NCI-H146 (cell line): ENCODE results near the gene UCK2.

ENCODE experiments used
- DNase-seq: peaks from one replicate; lab custom pipeline; 2025; lab: John Stamatoyannopoulos, UW

The UCK2 gene

DNA sequence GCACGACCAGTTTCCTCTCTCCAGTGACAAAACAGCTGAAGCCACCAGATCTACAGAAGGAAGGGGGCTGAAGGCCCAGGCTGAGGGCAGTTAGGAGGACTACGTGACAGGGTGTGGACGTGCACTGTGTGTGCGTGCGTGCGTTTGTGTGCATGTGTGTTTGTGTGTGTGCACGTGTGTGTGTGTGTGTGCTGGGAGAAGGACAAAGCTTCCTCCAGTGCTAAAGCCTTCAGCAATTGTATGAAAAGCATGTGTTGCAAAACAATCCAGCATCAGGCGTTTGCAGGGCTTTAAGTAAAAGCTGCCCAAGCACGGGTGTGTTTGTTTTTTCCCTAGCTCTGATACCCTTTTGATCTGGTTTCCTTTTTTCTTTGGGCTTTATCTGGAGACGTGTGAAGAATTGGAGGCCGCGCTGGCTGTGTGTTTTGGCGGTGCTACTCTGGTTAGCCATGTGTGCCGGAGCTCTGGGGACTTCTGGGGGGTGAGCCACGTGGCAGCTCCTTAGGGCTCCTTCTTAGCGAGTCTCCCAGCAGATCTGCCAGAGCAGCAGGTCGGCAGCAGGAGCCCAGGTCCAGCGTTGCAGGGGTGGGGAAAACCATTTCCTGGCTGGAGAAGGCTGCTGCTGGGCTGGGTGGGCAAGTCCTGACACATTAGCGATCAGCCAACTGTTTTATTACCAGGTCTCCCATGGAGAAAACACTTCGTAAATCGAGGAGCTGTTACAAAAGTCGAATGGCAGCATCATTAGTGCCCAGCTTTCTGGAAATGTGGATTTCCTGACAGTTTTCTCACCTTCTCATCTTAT lies 73.4 kb downstream of the UCK2 start:
- DNase-seq = peak; percentile 36

DNA sequence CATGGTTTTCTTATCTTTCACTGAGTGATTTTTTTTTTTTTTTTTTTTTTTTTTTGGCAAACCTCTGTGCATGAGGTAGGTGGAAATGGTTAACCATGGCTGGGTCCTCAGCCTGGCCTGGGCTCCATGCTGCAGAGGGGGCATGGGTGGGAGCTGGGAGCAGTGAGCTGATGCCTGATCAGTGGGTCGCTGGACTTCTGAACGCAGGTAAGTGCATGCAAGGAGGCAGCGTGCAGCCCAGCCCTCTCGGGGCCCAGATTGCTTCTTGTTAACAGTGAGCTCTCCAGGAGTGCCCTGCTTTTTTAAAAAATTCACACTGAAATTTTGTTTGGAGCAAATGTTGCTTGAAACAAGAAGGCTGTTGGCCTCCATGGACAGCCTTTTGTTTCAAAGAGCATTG lies 75.2 kb downstream of the UCK2 start:
- no peak for DNase-seq

DNA sequence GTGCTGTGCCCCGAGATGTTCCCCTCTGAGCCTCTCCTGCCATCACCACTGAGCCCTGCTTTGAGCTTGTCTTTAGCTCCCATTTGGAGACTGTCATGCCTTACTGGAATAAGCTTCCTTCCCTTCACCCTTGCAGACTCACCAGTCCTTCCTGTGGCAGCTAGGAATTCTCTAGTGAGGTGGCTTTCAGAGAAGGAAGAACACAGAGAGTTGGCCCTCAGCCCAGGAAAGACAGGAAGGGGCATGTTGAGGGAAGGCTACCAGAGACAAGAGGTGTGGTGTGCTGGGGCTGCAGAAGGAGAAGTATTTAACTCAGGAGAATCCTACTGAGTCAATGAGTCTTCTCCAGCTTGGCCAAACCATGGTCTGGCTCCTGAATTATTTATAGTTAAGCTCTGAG lies 76.3 kb downstream of the UCK2 start:
- DNase-seq = no peak

DNA sequence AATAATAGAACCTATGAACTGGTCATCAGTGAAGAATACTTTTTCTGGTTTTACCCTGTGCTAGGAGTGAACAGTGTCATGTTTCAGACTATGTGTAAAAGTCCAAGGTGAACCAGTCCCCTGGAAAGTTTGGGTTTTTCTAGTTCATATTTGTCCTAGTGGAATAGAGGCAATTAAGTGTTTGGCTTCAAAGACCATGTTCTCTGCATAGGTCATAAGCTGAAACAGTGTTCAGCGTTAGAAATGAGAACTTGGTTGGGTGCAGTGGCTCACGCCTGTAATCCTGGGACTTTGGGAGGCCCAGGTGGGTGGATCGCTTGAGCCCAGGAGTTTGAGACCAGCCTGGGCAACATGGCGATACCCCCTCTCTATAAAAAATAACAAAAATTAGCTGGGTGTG lies 77.5 kb downstream of the UCK2 start:
- no peak for DNase-seq

DNA sequence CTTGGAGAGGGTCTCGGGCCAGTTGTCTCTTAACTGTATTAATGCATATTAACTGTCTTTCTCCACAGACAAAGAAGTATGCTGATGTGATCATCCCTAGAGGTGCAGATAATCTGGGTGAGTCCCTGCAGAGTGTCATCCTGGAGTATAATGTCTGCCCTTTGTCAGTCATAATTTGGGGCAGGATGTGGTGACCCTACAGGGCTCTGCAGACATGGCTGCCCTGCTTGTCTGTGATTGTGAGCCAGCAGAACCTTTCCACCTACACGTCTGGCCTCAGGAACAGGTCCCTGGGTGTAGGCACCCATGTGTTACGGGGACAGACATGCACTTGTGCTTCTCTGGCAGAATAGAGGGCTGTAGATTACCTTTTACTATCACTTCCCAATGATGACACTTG lies 78.4 kb downstream of the UCK2 start:
- DNase-seq = no peak

DNA sequence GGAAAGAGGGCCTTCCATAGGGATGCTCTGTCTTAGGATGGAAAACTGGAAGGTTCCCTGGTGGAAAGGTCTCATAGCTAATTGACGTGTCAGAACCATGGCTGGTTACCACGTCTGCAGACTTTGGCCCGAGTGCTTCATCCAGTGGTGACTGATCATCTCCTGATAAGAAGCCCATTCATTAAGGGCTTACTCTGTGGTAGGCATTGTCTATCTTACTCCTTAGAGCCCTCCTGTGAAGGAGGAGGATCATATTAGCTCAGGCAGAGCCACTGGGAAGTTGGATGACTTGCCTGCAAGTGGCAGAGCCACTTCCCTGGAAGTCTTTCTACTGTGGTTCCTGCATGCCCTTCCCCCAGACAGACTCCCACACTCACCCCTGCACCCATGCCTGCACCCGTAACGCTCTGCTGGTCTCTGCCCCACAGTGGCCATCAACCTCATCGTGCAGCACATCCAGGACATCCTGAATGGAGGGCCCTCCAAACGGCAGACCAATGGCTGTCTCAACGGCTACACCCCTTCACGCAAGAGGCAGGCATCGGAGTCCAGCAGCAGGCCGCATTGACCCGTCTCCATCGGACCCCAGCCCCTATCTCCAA lies 79.9 kb downstream of the UCK2 start:
- DNase-seq = no peak

DNA sequence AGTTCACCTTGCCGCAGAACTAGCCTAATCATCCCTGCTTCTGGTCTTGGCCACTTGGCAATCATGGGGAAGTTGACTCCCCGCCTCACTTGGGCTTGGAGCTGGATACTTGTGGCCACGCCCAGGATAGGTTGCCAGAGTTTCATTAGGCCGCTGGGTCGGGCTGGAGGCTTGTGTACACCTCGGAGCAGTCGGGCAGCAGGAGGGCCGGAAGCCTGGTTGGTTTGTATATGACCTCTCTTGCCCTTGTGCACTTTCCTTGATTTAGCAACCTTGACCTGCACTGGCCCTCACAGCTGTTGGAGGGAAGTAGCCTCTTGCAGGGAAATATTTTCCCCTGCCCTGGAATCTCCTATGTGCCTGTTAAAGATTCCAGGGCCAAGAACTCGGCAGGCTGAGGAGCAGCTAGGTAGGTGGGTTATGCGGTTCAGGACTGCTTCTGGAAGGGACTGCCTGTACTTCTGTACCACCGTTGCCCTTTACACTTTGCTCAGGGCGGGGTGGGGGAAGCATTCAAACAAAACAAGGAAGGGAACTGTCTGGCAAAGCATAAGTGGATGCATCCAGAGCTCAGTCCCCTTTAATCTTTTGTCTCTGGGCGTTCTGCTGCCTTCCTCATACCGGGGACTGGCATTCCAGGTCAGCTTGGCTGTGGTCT lies 83.5 kb downstream of the UCK2 start:
- DNase-seq = no peak

DNA sequence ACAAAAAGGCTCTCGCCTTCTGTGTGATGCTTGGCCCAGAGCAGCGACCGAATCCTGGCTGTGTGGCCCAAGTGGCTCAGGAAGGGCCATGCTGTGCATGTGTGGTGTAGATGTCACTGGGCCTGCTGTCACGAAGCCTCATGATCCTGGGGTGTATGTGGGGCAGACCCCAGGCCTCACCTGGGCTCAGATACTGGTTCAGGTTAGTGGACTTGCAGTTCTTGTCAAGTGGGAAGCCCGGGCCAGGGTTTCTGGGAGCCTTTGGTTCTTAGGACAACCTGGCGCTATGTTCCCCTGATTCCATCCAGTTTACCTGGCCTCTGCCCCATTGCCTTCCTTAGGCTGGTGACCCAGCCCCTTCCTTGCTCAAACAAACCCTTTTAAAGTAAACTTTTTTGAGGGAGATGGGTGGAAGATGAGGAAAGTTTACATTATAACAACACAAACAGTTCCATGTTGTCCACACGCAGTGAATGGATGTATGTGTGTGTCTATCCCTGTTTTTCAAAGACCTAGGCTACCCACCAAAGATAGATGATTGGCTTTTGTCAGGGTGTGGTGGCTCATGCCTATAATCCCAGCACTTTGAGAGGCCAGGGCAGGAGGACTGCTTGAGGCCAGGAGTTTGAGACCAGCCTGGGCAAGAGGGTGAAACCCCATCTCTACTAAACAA lies 84.3 kb downstream of the UCK2 start:
- DNase-seq = no peak

DNA sequence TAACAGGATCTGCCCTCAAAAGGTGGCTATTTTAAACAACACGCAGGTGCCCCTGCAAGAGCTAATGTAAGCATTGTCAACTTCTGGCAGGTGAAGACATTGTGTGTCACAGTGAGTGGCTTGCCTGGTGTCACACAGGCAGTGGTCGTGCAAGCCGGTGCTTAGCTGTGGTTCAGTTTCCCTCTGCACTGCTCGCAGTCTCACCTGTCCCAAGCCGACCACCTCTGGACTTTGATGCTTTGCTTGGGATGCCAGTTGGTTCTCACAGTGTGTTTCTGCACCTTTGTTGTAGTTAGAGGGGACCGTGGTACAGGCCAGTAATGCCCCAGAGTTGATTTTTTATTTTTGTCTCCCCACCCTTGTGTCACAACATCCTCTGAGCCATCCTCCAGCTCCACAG lies 85.2 kb downstream of the UCK2 start:
- DNase-seq = no peak

DNA sequence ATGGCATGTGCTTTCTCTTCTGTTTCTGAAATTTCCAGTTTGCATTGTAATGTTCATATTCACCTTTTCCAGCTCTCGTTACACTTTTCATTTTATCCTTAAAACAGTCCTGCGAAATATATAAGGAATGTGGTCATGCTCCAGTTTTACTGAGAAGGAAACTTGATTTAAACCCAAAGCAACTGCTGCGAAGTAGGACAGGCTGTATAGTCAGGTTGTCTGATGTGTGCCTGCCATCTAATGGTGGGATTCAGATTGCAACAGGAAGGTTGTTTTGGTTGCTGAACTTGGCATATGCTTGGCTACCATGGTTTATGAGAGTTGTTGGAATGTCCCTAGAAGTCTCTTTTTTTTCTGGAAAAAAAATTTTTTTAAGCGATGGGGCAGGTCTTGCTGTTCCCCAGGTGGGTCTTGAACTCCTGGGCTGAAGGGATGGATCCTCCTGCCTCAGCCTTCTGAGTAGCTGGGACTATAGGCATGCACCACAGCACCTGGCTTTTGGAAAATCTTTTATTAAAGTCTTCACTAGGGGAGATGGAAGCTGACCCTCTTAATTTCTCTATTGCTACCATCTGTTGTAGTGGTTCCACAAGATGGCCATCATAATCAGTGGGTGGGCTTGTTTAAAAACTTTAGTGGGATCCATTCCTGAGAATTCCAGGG lies 86.9 kb downstream of the UCK2 start:
- peak; percentile 41 for DNase-seq

DNA sequence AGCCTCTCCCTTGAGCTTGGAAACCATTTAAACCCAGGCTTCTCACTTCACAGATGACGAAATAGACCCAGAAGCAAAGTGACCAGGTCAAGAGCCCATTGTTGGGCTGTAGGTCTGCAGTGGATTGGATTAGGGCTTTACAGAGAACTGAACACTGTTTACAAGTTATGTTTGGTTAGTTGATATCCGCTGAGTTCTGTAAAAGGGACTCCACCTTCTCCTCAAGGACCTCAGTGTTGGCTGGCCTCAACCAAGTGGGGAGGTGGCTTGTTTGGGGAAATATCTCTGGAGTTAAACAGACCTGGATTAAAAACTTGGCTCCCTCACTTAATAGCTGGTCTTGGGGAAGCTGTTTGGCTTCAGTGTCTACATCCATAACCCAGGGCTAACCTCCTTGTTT lies 88.1 kb downstream of the UCK2 start:
- no peak for DNase-seq

DNA sequence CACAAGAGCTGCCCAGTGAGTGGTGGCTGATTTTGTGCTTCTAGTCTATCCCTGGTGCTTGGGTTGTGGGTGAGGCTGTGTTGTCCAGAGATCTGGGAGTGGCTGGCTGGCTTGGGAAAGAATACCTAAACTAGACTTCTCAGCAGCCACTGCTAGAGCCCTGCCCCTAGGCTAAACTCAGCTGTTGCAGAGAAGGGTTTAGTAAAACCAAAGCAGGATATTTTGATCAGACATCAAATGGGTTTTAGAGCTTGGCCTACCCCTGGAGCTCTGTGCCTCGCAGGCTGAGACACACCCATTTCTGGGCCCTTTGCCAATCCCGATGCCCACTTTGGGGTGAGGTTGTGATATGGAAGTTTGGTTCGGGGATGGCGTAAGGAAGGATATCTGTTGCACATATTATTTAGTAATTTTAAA lies 88.5 kb downstream of the UCK2 start:
- no peak for DNase-seq

DNA sequence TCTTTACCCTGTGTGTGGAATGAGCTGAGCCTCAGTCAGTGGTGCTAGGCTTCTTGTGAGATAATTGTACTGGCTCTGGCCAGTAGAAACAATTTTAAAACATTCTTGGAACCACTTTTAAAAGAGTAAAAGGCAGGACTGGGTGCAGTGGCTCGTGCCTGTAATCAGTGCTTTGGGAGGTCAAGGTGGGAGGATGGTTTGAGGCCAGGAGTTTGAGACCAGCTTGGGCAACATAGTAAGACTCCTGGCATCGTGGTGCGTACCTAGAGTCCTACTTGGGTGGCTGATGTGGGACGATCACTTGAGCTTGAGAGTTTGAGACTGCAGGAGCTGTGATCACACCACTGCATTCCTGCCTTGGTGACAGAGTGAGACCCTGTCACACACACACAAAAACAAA lies 89.8 kb downstream of the UCK2 start:
- no peak for DNase-seq

DNA sequence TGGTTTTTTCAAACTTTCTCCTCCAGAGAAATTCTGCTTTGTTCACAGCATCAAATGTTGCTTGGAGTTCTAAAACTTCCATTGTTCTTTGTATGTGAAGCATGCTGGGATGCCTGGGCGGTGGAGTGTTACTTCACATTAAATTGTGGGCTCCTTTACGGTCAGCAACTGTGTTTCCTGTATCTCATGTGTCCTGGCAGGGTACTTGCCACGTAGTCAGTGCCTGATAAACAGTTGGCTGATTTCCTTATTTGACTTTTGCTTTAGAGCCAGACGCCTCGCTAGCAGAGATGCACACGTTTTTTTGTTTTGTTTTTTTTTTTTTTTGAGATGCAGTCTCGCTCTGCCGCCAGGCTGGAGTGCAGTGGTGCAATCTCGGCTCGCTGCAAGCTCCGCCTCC lies 96.7 kb downstream of the UCK2 start:
- no peak for DNase-seq

DNA sequence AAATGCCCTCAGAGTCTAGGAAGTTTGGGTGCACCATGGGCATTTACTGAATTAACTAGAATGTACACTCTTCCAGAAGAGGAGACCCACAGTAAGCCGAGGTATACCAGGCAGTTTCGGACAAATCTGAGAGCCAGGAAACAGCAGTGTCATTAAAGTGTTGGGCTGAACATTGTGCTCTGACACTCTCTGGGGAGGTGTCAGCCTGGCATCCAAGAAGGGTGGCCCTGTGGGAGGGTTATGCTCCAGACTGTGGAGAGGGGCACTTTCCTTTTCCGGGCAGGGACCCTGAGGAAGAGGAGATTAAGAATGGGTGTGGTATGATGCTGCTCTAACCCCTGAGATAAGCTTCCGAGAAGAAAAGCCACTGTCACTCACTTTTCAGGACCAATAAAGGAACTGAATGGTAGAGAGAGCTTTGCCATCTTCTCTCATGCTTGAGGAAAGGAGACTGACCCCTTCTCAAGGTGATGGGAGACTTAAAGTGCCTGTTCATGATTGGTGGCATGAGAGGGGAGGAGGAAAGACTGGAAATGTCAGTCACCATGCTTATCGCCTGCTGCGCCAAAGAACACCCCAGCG lies 98.2 kb downstream of the UCK2 start:
- DNase-seq = no peak

DNA sequence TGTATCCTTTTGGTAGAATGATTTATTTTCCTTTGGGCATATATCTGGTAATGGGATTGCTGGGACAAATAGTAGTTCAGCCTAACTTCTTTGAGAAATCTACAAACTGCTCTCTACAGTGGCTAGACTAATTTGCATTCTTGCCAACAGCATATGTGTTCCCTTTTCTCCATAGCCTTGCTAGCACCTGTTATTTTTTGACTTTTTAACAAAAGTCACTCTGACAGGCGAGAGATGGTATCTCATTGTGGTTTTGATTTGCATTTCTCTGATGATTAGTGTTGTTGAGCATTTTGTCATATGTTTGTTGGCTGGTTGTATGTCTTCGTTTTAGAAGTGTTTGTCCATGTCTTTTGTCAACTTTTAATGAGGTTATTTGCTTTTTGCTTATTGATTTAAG lies 99.8 kb downstream of the UCK2 start:
- DNase-seq = no peak

DNA sequence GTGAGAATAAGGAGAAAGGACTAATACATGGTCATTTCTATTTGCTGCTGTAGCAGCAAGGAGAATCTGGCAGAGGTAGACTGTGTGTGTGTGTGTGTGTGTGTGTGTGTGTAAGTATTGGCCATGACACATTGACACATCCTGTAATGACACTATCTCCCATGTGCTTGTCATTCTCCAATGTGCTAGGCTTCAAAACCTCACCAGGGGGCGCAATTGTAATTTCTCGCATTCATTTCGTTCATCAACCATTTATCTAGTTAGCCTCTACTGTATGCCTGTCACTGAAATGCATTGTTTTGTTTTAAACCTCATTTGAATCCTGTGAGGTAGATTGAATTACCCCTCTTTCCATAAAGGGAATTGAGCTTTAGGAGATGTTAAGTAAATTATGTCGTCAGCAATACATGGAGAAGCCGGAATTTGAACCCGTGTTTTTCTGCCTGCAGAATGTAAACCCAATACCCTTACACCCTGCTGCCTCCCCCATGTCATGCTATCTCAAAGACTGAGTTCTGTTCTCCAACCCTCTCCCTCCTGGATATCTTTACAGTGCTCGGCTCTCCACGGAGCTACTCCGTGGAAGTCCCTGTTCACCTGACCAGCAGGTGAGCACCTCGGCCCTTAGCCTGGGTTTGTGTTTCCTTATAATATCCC lies 100.8 kb downstream of the UCK2 start:
- peak; percentile 34 for DNase-seq

DNA sequence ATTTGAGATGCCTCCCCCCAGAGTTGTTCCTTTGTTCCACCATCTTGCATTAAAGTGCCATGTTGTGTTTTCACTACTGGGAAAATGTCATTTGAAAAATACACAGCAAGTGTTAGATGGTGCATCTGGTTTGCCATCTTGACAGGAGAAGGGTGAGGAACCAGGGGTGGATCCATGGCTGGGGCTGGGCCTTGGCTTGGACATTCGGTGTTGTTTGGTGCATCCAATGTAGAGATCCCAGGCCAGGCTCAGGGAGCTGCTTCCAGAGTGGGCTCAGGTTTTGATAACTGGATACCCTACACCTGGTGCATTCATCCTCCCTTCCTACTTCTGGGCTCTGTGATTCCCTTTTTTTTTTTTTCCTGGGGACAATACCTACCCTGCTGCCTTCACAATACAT lies 103.5 kb downstream of the UCK2 start:
- no peak for DNase-seq

DNA sequence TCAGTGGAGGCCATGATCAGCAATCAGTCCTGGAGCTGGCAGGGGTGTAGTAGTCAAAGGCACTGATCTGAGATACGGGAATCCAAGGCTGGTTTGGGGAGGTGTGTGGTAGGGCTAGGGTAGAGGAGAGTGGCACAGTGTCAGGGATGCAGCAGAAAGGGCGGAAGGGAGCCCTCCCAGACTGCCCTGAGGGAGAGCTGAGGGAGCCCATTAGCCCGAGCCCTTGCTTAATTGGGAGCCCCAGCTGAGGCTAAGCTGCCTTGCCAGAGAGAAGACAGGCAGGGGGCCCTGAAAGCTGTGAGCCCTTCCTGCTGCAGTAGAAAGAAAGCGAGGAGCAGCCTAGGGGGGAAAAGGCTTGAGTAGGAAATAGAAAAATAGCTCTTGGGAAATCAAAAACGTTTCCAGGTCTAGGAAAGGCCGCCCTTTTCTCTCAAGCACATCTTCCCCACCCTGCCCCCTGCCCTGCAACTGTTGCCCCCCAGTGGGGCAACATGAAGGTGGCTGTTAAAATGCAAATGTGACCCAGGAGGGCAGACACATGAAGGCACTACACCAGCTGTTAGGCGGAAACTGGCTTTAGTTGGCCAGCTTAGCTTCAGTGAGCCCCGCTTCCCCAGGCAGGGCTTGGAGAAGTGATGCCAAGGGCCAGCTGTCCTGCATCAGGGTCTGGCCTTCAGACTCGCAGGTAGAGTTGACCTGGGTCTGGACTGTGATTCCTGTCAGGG lies 106.2 kb downstream of the UCK2 start:
- no peak for DNase-seq

DNA sequence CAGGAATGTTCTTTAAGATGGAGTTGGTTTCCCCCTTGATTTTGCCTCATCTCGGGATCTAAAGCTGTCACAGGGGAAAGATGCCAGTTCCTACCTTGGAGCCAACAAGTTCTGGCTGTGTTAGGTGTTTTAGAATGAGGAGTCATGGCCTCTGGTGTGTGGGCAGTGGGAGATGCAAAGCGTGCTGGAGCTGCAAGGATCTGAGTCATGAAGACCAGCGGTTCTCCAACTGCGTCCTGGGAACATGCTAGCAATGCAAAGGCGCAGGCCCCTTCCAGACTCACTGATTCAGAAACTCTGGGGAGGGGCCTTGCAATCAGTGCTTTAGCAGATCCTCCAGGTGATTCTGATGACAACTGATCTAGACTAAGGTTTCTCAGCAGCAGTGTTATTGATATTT lies 109.1 kb downstream of the UCK2 start:
- no peak for DNase-seq

DNA sequence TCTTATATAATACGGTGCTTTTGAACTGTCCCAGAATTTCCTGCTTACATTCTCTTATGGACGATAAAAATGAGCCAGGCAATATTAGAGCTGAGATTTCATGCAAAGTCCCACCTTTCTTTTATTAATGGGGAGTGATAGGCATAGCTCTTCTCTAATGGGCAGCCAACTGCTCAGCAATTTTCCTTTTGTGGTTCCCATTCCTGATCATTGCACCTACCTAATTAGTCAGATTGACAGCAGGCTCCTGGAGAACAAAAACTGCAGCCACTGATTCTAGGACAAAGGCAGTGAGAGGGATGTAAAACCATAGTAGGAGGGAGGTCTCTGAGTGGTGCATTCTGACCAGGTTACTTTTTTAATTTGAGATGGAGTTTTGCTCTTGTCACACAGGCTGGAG lies 110.4 kb downstream of the UCK2 start:
- no peak for DNase-seq
